ELF-1 (cell line): ENCODE data around the gene FGGY.
"Not testable (repeated sequence)": the region's sequence is repeated elsewhere in the genome, so short reads cannot be mapped to it uniquely, and the experiment has no call there.

ENCODE experiments used
- DNase-seq: peaks from one replicate; pipeline ENCODE4 v3.0.0-alpha.2; 2016; ENCODE audit warnings: low read depth, low spot score

The FGGY gene

GRCh38 chr1:59296358-59297256, at the start of gene FGGY:
Gene FGGY, plus strand, starts transcription at chr1:59297094. Its CDS starts 24,456 bp downstream, at chr1:59321550.
- DNase-seq, result peak; percentile 98

GRCh38 chr1:59248758-59249157, 48.1 kb upstream of the FGGY start:
- no peak for DNase-seq

GRCh38 chr1:59249396-59250137, 47.3 kb upstream of the FGGY start:
- no peak for DNase-seq

GRCh38 chr1:59251061-59251460, 45.8 kb upstream of the FGGY start:
- DNase-seq, result not testable (repeated sequence)

GRCh38 chr1:59256429-59256828, 40.5 kb upstream of the FGGY start:
- DNase-seq, result not testable (repeated sequence)

- DNase-seq, result no peak
Measured at GRCh38 chr1:59258412-59259032, 38.4 kb upstream of the FGGY start.

GRCh38 chr1:59261537-59261936, 35.4 kb upstream of the FGGY start:
- no peak for DNase-seq

GRCh38 chr1:59262631-59263030, 34.3 kb upstream of the FGGY start:
- no peak for DNase-seq

- DNase-seq, result no peak
Measured at GRCh38 chr1:59263111-59263510, 33.8 kb upstream of the FGGY start.

- no peak for DNase-seq
Measured at GRCh38 chr1:59265622-59266021, 31.3 kb upstream of the FGGY start.

- no peak for DNase-seq
Measured at GRCh38 chr1:59266180-59266926, 30.5 kb upstream of the FGGY start.

- no peak for DNase-seq
Measured at GRCh38 chr1:59266927-59267293, 30.0 kb upstream of the FGGY start.

GRCh38 chr1:59268406-59268805, 28.5 kb upstream of the FGGY start:
- DNase-seq, result no peak

- DNase-seq, result no peak
Measured at GRCh38 chr1:59271561-59272260, 25.2 kb upstream of the FGGY start.

- DNase-seq, result no peak
Measured at GRCh38 chr1:59272507-59272906, 24.4 kb upstream of the FGGY start.

GRCh38 chr1:59276439-59276851, 20.4 kb upstream of the FGGY start:
- no peak for DNase-seq

- DNase-seq, result no peak
Measured at GRCh38 chr1:59278780-59279354, 18.0 kb upstream of the FGGY start.

GRCh38 chr1:59279645-59280044, 17.2 kb upstream of the FGGY start:
- DNase-seq, result no peak

- DNase-seq, result no peak
Measured at GRCh38 chr1:59282951-59283350, 13.9 kb upstream of the FGGY start.

- no peak for DNase-seq
Measured at GRCh38 chr1:59285691-59286090, 11.2 kb upstream of the FGGY start.

- DNase-seq, result no peak
Measured at GRCh38 chr1:59288046-59288445, 8.8 kb upstream of the FGGY start.
